Jurkat, Clone E6-1 (cell line): ENCODE results near the gene TSPYL1.
"Not testable (repeated sequence)": the region's sequence is repeated elsewhere in the genome, so short reads cannot be mapped to it uniquely, and the experiment has no call there.

Experiments used
- DNase-seq: peaks from one replicate; pipeline ENCODE4 v3.0.0-alpha.2; 2011; ENCODE audit warnings: low read depth, low spot score
- H3K4me3 ChIP-seq: 2 replicates; pipeline ENCODE4 v1.5.1; 2011; ENCODE audit warnings: mild to moderate bottlenecking, low read length, control low read depth, moderate library complexity

TSPYL1 gene

DNA sequence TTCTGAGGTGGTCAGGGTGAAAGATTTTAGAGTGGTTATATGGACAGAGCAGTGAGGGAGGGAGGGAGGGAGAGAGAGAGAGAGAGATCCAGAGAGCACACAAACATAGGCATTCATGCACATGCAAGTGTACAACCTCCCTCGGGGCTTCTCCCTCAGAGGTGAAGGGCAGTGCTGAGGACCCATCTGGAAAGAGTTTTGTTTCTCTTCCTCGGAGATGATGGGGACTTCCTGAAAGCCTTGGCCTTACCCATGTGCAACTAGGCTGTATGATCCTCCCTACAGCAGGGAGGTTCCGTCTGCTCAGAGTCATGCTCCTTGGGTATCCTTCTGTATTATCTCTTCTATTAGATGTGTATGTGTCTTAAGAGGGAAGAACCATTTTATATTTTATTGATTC, 21.4 kb upstream of the TSPYL1 start:
- no peak for DNase-seq
- no peak overlapping the region for H3K4me3 ChIP-seq

DNA sequence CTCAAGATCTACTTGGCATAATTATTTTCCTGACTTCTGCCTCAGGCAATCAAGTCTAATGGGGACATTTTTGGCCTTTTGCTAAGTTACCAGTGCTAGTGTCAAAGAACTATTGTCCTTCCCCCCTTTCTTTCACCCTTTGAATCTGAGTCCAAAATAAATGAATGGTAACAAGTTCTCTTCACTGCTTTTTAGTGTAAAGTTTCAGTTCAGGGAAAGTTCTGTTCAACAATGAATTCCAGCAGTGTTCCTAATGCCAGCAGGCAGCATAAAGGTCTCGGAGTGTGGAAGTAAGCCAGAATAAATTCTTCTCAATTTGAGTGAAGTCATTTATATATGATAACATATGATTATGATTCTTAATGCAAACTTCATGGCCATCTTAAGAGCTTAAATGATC, 20.8 kb upstream of the TSPYL1 start:
- H3K4me3 ChIP-seq: no peak overlapping the region
- no peak for DNase-seq

DNA sequence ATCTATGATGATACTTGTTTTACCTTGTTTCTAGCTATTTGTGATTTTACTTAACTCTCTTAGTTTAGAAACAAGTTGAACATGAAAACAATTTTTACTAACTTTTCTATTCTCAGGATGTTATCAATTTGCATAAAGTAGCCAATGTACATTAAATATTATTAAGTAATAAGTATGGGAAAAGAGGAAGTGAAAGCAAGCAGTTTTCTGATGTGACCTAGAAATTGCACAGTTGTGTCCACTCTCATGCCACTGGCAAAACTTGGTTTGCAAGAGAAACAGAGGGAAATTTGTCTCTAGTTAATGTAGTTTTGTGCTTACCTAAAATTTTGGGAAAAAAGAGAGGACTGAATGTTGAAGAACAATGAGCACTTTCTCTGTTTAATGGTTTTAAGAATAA, 19.2 kb upstream of the TSPYL1 start:
- no peak for DNase-seq
- no peak overlapping the region for H3K4me3 ChIP-seq

DNA sequence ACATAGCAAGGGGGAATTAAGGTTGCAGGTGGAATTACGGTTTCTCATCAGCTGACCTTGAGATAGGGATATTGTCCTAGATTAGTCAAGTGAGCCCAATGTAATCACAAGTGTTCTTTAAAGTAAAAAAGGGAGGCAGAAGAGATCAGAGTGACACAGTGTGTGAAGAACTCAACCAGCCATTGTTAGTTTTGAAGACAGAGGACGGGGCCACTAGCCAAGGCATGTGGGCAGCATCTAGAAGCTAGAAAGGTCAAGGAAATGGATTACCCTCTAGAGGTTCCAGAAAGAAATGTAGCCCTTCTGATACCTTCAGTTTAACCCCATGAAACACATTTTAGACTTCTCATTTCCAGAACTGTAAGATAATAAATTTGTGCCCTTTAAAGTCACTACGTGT, 18.5 kb upstream of the TSPYL1 start:
- H3K4me3 ChIP-seq: no peak overlapping the region

DNA sequence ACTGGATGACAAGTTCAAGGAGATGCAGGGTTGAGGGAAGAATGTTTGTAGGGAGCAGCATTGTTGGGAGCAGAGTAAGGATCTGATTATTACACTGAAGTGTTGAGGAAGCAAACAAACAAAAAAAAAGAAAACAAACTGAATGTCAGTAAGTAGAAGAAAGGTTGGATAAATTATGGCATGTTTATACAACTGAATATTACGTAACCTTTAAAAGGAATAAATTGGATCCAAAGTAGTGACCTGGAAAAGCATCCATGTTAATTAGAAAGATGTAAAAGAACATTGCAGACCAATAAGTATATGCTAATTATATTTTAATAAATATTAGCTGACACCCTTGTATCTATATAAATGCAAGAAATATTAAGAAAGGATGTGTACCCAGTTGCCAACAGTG, 12.8 kb upstream of the TSPYL1 start:
- no peak overlapping the region for H3K4me3 ChIP-seq
- DNase-seq: no peak

More for the DNA sequence above, 18.5 kb upstream of the TSPYL1 start:
- DNase-seq: no peak

DNA sequence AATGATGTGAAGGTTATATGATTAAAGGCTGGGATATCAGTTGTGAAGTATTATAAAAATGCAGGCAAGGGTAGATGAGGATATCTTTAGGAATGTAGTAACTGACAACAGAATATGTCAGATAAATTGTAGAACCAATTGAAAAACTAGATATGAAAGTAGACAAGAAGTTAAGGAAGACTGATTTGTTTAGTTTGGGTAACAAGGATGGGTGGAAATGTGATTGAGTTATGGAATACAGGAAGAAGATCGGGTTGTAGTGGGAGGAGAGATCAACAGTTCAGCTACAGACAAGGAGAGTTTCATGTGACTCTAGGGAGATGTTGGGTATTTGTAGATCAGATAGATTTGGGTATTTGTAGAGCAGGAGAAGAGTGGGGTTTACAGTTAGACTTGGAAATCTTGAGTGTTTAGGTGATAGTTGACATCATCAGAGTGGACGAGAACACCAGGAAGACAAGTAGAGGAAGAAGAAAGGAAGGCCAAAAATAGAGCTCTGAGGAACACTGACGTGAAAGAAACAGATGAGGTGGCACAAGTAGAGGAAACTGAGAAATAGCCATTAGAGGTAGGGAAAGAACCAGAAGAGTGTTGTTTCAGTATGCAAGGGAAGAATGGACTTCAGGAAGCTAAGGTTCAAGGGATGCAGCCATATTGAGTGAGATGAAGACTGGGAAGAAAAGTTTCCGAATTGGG, 12.1 kb upstream of the TSPYL1 start:
- no peak for DNase-seq
- H3K4me3 ChIP-seq: no peak overlapping the region

DNA sequence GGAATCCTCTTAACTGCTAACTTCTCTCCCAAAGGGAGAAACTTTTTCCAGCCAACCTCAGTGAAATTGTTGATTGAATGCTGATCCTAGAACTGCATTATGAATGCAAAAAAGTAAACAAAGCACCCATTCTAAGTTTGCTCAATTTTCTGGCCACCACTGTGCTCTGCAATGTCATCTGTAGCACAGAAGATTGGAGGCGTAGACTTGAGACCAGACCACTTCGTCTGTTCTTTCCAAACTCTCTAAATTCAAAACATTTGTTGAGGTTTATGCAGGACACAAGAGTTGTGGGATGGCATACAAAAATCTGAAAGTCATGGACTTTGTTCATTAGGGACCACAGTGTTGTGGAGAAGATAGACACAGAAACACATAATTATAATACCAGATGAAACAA, 11.1 kb upstream of the TSPYL1 start:
- no peak for DNase-seq
- no peak overlapping the region for H3K4me3 ChIP-seq

DNA sequence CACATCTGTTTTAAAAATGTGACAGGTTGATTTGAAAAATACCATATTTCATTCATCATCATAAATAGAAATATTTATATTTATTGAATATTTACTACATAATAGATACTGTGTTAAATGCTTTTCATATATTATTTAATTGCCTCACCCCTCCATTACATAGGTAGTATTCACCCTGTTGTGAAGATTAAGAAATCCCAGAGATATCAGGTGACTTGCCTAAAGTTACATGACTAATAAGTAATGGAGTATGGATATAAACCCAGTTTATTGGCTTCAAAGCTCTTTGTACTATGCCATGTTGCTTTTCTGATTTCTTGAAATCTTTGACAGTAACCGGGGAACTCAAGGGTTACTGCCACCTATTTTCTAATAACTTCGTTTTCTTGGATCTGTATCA, 10.1 kb upstream of the TSPYL1 start:
- no peak for DNase-seq
- H3K4me3 ChIP-seq: no peak overlapping the region

DNA sequence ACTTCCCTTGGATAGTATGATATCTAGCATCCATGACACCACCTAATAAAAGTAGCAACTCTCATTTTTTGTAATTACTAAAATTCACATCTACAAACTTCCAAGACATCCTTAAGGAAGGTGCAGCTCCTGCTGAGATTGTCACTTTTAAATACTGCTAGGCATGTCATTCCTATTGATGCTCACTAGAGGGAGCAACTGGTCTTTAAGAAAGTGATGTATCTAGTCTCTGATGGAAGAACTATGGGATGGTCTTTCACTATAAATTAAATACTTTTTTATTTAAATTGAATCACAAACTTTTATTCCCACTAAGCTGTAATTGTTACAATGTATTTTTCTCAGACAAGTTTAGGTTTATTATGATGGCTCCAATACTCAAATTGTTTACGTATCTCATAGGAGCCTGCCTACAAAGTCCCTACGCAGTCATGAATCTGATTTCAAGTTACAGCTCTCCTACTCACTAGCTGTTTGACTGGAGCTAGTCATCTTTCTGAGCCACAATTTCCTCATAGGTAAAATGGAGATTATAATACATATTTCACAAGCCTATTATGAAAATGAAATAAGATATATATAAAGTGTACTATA, 8.1 kb upstream of the TSPYL1 start:
- no peak overlapping the region for H3K4me3 ChIP-seq
- peak; percentile 33 for DNase-seq

DNA sequence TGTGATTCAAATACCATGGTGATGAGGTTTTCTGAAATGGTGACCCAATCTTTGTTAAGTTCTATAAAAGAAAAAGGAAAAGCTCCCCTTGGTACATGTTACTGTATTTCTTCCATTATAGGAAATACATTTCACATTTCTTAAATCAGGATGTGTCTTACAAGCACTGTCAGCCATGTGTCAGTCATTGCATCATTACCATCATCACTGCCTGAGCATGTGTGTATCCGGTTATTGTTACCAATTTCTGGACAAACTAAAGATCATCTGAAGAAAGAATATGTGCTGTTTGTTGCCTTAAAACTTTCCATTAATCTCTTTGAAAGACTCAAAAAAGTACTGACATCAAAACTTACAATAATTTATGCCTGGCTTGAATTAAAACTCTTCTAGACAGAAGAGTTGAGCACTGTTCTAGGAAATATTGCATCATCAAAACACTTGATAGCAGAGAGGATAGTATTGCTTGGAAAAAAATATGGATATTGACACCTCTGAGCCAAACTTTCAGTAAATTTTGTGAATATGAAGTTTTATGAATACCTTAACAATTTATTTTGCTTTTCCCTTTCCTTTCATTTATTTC, 7.1 kb upstream of the TSPYL1 start:
- H3K4me3 ChIP-seq: no peak overlapping the region
- DNase-seq: no peak

DNA sequence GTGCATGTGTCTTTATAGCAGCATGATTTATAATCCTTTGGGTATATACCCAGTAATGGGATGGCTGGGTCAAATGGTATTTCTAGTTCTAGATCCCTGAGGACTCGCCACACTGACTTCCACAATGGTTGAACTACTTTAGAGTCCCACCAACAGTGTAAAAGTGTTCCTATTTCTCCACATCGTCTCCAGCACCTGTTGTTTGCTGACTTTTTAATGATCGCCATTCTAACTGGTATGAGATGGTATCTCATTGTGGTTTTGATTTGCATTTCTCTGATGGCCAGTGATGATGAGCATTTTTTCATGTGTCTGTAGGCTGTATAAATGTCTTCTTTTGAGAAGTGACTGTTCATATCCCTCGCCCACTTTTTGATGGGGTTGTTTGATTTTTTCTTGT, 5.3 kb upstream of the TSPYL1 start:
- DNase-seq, H3K4me3 ChIP-seq: not testable (repeated sequence)

DNA sequence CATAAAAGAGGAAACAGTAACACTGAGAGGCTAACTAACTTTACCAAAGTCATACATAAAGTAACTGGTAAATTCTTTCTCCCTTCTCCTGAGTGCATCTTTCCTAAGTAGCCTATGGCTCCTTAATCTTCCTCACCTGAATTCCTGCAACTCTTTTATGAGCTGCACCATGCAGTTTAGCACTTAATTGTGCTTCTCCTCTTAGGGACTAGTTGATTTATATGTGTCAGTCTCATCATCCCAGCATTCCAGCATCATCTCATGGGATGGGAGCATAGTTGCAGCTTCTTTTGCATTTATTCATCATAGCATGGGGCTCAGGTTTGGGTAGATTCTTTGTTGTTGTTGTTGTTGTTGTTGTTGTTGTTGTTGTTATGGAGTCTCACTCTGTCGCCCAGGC, 3.5 kb upstream of the TSPYL1 start:
- H3K4me3 ChIP-seq: no peak overlapping the region
- DNase-seq: no peak

DNA sequence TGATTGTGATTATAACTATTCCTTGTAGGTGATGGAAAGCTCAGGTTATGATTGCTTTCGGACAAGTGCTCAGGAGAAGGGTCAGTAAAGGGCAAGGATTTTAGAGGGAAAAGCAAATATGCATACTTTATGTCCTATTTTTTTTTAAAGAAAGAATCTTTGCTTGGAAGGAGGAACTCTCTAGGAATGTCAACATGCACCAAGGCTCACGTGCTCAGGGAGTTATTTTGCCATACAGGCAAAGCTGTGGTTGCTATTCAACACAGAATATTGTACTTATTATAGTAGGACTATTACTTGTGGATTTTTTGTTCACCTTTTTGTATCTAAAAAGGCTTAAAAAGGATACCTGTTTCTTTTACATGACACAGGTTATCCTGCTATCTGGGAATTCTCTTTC, 3.0 kb upstream of the TSPYL1 start:
- DNase-seq: no peak
- no peak overlapping the region for H3K4me3 ChIP-seq

DNA sequence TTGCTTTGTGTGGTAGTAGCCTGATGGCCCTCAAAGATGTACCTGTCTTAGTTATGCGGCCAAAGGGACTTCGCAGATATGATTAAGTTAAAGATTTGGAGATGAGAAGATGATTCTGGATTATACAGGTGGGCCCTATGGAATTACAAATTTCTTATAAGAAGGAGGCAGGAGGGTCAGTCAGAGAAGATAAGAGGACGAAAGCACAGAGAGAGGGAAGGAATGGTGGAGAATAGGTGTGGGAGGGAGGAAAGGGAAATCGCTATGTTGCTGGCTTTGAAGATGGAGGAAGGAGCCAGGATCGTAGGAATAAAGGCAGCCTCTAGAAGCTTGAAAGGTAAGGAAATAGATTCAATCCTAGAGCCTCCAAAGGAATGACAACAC, 1.2 kb upstream of the TSPYL1 start:
- DNase-seq: no peak
- no peak overlapping the region for H3K4me3 ChIP-seq

DNA sequence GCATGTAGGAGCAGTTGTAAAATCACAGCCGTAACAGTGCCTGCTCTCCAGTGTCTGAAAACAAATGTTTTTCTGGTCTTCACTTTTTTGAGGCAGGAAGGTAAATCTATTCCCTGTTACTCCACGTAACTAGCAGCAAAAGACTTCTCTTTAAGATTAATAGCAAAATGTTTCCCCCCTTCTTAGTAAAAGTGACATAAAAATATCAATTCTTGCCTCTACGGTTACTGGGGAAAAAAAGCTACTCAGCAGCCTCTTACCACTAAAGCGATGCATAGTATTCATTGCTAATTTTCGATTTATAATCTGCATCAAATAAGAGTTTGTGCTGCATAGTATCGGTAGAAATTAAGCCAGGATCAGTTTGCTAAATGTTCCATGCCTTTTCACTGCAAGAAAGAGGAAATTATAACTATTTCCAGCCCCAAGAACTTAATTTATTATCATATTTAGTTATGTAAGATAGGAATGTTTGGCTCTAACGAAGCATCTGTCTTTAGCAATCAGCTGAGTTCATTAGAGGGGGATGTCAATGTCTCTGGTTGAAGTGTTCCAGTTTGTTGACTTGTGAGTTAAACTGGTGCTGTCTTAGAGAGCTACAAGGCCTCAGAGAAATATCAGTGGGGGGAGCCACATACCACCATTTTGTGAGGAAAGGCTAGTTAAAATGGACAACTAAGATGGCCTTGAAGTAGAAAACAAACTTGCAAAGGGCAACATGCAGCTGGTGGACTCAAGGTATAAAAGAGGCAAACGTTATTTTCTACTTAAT, 617 bp upstream of the TSPYL1 start:
- peak overlapping the region; percentile 83 for H3K4me3 ChIP-seq
- DNase-seq: no peak

DNA sequence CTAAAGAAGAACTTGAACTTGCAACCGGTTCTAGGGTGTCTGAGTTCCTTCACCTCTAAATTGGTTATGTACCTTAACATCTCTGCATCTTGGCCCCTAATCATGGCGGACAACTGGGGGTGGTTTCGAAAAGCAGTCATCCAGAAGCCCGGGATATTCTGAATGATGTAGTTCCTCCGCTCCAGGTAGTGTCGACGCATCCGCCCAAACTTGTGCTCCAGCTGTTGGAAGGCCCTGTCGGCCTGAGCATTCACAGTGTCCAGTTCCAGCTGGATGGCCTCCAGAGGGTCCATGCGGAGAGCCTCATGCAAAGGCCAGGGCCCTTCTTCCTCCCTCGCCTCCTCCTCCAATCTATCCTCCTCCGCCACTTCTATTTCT, 887 bp downstream of the TSPYL1 start:
- peak overlapping the region; percentile 83 for H3K4me3 ChIP-seq
- DNase-seq: no peak

DNA sequence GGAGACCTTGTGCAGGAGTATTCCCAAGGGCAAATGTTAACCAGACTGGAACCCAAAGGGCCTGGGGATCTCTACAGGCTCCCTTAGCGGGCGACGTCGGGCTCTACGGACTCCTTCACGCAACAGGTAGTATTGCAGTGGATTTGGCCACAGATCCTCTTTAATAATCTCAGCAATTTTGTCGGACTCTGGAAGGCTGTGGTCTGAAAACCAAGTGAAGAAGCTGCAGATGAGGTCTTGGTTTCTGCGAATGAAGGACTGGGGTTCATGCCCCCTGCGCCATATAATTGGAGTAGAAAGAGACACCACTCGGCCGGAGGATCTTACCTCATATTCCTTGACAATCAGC, 1.3 kb downstream of the TSPYL1 start:
- no peak for DNase-seq
- H3K4me3 ChIP-seq: peak overlapping the region; percentile 83

DNA sequence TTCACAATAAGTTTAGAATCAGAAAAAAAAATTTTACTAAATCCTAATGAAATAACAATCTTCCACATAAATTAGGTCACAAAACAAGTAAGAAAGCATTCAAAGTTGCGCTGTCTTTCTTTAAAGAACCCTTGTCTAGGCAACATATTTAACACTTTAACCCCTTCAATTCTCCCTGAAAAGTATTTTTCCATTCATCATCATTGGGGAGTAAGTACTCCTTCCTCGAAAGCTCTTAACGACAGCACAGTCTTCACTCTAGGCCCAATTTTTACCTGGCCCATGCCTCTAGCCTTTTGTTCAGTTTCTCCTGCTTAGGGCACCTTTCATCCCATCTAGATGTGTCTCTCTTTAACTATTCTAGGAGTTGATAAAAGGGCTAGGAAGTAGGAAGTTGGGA, 2.6 kb downstream of the TSPYL1 start:
- H3K4me3 ChIP-seq: no peak overlapping the region
- DNase-seq: no peak

DNA sequence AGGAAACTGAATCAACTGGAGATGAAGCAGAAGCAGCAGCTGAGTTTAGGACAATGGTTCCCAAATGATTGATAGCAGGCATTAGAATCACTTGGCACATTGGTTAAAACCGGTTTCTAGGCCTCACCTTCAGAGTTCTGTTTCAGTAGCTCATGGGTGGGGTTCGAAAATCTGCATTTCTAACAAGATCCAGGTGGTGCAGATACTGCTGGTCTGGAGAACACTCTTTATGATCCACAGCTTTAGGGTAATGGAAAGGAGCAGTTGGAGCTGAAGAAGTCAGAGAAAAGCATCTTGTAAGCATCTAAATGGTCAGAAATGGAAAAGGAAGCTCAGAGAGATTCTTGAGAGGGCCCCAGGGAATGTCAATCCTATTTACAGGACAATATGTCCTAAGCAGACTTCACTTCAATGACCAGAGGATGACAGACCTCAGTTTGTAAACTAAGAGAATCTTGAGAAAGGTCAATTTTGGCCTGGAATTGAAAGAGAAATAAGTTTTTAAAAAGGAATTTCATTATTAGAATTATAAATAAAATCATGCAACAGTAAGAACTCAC, 8.5 kb downstream of the TSPYL1 start:
- DNase-seq: no peak
- H3K4me3 ChIP-seq: no peak overlapping the region
